Endothelial cell of umbilical vein (primary cell): ENCODE measurements around the gene TRIP13.

Experiments used
- CTCF ChIP-seq, 2 donors: IDR thresholded peaks; 1 replicate in 1 of 2; 2 replicates in 1 of 2; pipeline ENCODE4 v1.5.1; 2011; ENCODE audit warnings: low read length in 2 of 2, mild to moderate bottlenecking in 2 of 2, moderate library complexity in 2 of 2, control low read depth in 1 of 2, inconsistent platforms in 1 of 2, low read depth in 1 of 2; ENCODE audit not compliant: insufficient read depth in 1 of 2; ENCODE audit errors: extremely low read depth in 1 of 2
- EZH2 ChIP-seq: IDR thresholded peaks from 2 replicates; pipeline ENCODE4 v1.6.1; 2012; ENCODE audit warnings: borderline replicate concordance, low read depth, mild to moderate bottlenecking, moderate library complexity, low read length, inconsistent platforms; ENCODE audit not compliant: severe bottlenecking
- POLR2A ChIP-seq: IDR thresholded peaks from 2 replicates; pipeline ENCODE4 v1.6.1; 2012; ENCODE audit warnings: low read depth, mild to moderate bottlenecking, control low read depth, low read length

- TF ChIP-seq POLR2A (no peak), CTCF (IDR thresholded peaks at IDR 0.05; ENCODE audit: extremely low read depth in 1 of 2, insufficient read depth in 1 of 2, low read depth in 1 of 2, low read length in 2 of 2) (no peak), EZH2 (no peak)
These were observed 14.8 kb downstream of the TRIP13 start for GRCh38 chr5:907366-907910.
